NCI-H2196 (cell line): ENCODE measurements around the gene GALNT12.

Experiments used
- DNase-seq: peaks from one replicate; lab custom pipeline; 2025; ENCODE audit not compliant: unreplicated experiment; lab: John Stamatoyannopoulos, UW

Gene GALNT12

GRCh38 chr9:98877311-98877710, 69.8 kb downstream of the GALNT12 start:
- no peak for DNase-seq

- no peak for DNase-seq
These were observed 71.9 kb downstream of the GALNT12 start for GRCh38 chr9:98879094-98879962.

- DNase-seq = no peak
These were observed 72.5 kb downstream of the GALNT12 start for GRCh38 chr9:98879963-98880310.

- no peak for DNase-seq
These were observed 73.0 kb downstream of the GALNT12 start for GRCh38 chr9:98880311-98881015.

- no peak for DNase-seq
These were observed 73.9 kb downstream of the GALNT12 start for GRCh38 chr9:98881356-98881755.

- DNase-seq = no peak
These were observed 74.5 kb downstream of the GALNT12 start for GRCh38 chr9:98881836-98882568.

GRCh38 chr9:98882569-98882923, 75.1 kb downstream of the GALNT12 start:
- no peak for DNase-seq

- no peak for DNase-seq
These were observed 75.8 kb downstream of the GALNT12 start for GRCh38 chr9:98883276-98883675.

- DNase-seq = no peak
These were observed 77.4 kb downstream of the GALNT12 start for GRCh38 chr9:98884849-98885248.

GRCh38 chr9:98885575-98886295, 78.3 kb downstream of the GALNT12 start:
- DNase-seq = no peak

GRCh38 chr9:98886691-98887229, 79.3 kb downstream of the GALNT12 start:
- DNase-seq = no peak

GRCh38 chr9:98887918-98888510, 80.5 kb downstream of the GALNT12 start:
- DNase-seq = no peak

- no peak for DNase-seq
These were observed 81.4 kb downstream of the GALNT12 start for GRCh38 chr9:98888801-98889421.

GRCh38 chr9:98890256-98890655, 82.8 kb downstream of the GALNT12 start:
- DNase-seq = no peak

- DNase-seq = no peak
These were observed 84.8 kb downstream of the GALNT12 start for GRCh38 chr9:98892288-98892687.

GRCh38 chr9:98892690-98893089, 85.2 kb downstream of the GALNT12 start:
- no peak for DNase-seq

GRCh38 chr9:98894171-98894570, 86.7 kb downstream of the GALNT12 start:
- no peak for DNase-seq

GRCh38 chr9:98894761-98895160, 87.3 kb downstream of the GALNT12 start:
- DNase-seq = no peak

- no peak for DNase-seq
These were observed 89.2 kb downstream of the GALNT12 start for GRCh38 chr9:98896632-98897031.

GRCh38 chr9:98897745-98898144, 90.3 kb downstream of the GALNT12 start:
- no peak for DNase-seq
